Osteocyte (in vitro differentiated cells): ENCODE results near the gene ANO6. TPM values are rescaled to one million over a fixed set of nuclear protein-coding genes. Genes with fewer than 3 reads are reported as not detected.

ENCODE experiments used
- DNase-seq: peaks from one replicate; pipeline ENCODE4 v3.0.0; 2021; ENCODE audit warnings: mixed read lengths; ENCODE audit not compliant: unreplicated experiment; ENCODE audit errors: extremely low spot score
- H3K27ac Mint-ChIP-seq: one replicate; pipeline ENCODE4 v1.8.0; 2021; ENCODE audit warnings: mild to moderate bottlenecking, mixed read lengths; ENCODE audit not compliant: unreplicated experiment
- H3K27me3 Mint-ChIP-seq: one replicate; pipeline ENCODE4 v1.8.0; 2021; ENCODE audit warnings: mixed read lengths; ENCODE audit not compliant: unreplicated experiment
- H3K36me3 Mint-ChIP-seq: one replicate; pipeline ENCODE4 v1.8.0; 2021; ENCODE audit warnings: mixed read lengths; ENCODE audit not compliant: unreplicated experiment
- H3K4me1 Mint-ChIP-seq: one replicate; pipeline ENCODE4 v1.8.0; 2021; ENCODE audit warnings: mixed read lengths; ENCODE audit not compliant: unreplicated experiment
- H3K4me3 Mint-ChIP-seq: one replicate; pipeline ENCODE4 v1.8.0; 2021; ENCODE audit warnings: mild to moderate bottlenecking, moderate library complexity, mixed read lengths; ENCODE audit not compliant: unreplicated experiment
- H3K9me3 Mint-ChIP-seq: one replicate; pipeline ENCODE4 v1.8.0; 2021; ENCODE audit warnings: mixed read lengths; ENCODE audit not compliant: unreplicated experiment
- CTCF ChIP-seq: fragments of 200-600 bp; sonication (generic); IDR thresholded peaks from 2 replicates; pipeline ENCODE4 v1.5.0; 2021; ENCODE audit warnings: antibody characterized with exemption, mild to moderate bottlenecking, moderate library complexity
- total RNA-seq: library from RNA; stranded (reverse); gene quantifications from 2 replicates; pipeline ENCODE4 v1.2.1, GENCODE V29; 2021

The ANO6 gene
- total RNA-seq, 1 donor from 2014 or later, result 65.5 TPM

- no peak overlapping the region for H3K4me3 Mint-ChIP-seq
- H3K4me1 Mint-ChIP-seq, result peaks cover 3% of the 10 kb centered on the region
- TF ChIP-seq CTCF, result no peak
- H3K9me3 Mint-ChIP-seq, result no peaks in the 10 kb centered on the region
- no peak for DNase-seq
- no peaks in the 10 kb centered on the region for H3K27me3 Mint-ChIP-seq
- H3K36me3 Mint-ChIP-seq, result no peaks in the 10 kb centered on the region
- H3K27ac Mint-ChIP-seq, result no peak overlapping the region
Observed at GRCh38 chr12:45203767-45204166, 12.1 kb upstream of the ANO6 start.

GRCh38 chr12:45204757-45205156 is 11.1 kb upstream of the ANO6 start:
- Mint-ChIP-seq H3K4me3 (no peak overlapping the region), H3K27me3 (no peaks in the 10 kb centered on the region), H3K36me3 (no peaks in the 10 kb centered on the region), H3K9me3 (no peaks in the 10 kb centered on the region), H3K27ac (no peak overlapping the region), H3K4me1 (peaks cover 3% of the 10 kb centered on the region)
- no peak for TF ChIP-seq CTCF
- DNase-seq, result no peak

- Mint-ChIP-seq H3K4me1 (peaks cover 2% of the 10 kb centered on the region), H3K27me3 (no peaks in the 10 kb centered on the region), H3K36me3 (no peaks in the 10 kb centered on the region), H3K4me3 (no peak overlapping the region), H3K9me3 (no peaks in the 10 kb centered on the region), H3K27ac (no peak overlapping the region)
- no peak for DNase-seq
- TF ChIP-seq CTCF, result no peak
Observed at GRCh38 chr12:45205165-45205825, 10.6 kb upstream of the ANO6 start.

GRCh38 chr12:45208604-45209487 is 7.0 kb upstream of the ANO6 start:
- H3K27ac Mint-ChIP-seq, result no peak overlapping the region
- no peaks in the 10 kb centered on the region for H3K9me3 Mint-ChIP-seq
- no peaks in the 10 kb centered on the region for H3K36me3 Mint-ChIP-seq
- no peak for DNase-seq
- no peak overlapping the region for H3K4me3 Mint-ChIP-seq
- no peaks in the 10 kb centered on the region for H3K27me3 Mint-ChIP-seq
- H3K4me1 Mint-ChIP-seq, result no peaks in the 10 kb centered on the region
- TF ChIP-seq CTCF, result no peak

DNA sequence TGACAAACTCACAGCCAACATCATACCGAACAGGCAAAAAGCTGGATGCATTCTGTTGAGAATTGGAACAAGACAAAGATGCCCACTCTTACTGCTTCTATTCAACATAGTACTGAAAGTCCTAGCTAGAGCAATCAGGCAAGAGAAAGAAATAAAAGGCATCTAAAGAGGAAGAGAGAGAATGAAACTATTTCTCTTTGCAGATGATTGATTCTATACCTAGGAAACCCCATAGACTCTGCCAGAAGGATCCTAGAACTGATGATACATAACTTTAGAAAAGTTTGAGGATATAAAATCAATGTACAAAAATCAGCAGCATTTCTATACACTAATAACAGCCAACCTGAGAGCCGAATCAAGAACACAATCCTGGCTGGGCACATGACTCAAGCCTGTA is 6.1 kb upstream of the ANO6 start:
- H3K27me3 Mint-ChIP-seq, result no peaks in the 10 kb centered on the region
- TF ChIP-seq CTCF, result no peak
- H3K4me3 Mint-ChIP-seq, result no peak overlapping the region
- no peaks in the 10 kb centered on the region for H3K36me3 Mint-ChIP-seq
- H3K4me1 Mint-ChIP-seq, result peaks cover 4% of the 10 kb centered on the region
- H3K27ac Mint-ChIP-seq, result no peak overlapping the region
- no peak for DNase-seq
- H3K9me3 Mint-ChIP-seq, result no peaks in the 10 kb centered on the region
